Measurements from ENCODE around the gene RHOH.
"Not testable (repeated sequence)": the region's sequence is repeated elsewhere in the genome, so short reads cannot be mapped to it uniquely, and the experiment has no call there.

RHOH gene

GRCh38 chr4:40265910-40266274 lies 69.1 kb downstream of the RHOH start:
- H3K9ac ChIP-seq (ENCODE audit: low read depth, low read length) = no peak overlapping the region
- WGBS = 92% methylated on average over 4 of the region's 4 CpGs

GRCh38 chr4:40269133-40269532 lies 72.3 kb downstream of the RHOH start:
- no peak overlapping the region for H3K27ac ChIP-seq (ENCODE audit: low read depth, low read length)

More at GRCh38 chr4:40265910-40266274, 69.1 kb downstream of the RHOH start:
- H3K4me1 ChIP-seq (ENCODE audit: insufficient read depth, low read length) = peaks cover 4% of the 10 kb centered on the region; the same call in 1 of the 2 replicates
- H3K9me3 ChIP-seq (ENCODE audit: insufficient read depth, low read depth, low read length) = no peaks in the 10 kb centered on the region
- H3K4me3 ChIP-seq (ENCODE audit: low read length) = no peak overlapping the region
- H3K27ac ChIP-seq (ENCODE audit: low read depth, low read length) = no peak overlapping the region
- H3K27me3 ChIP-seq (ENCODE audit: insufficient read depth, low read length) = no peaks in the 10 kb centered on the region
- no peaks in the 10 kb centered on the region for H3K36me3 ChIP-seq (ENCODE audit: insufficient read depth, low read length)

GRCh38 chr4:40270609-40271008 lies 73.8 kb downstream of the RHOH start:
- Histone ChIP-seq H3K36me3 (ENCODE audit: insufficient read depth, low read length) (no peaks in the 10 kb centered on the region), H3K27ac (ENCODE audit: low read depth, low read length) (no peak overlapping the region), H3K4me3 (ENCODE audit: low read length) (no peak overlapping the region), H3K4me1 (ENCODE audit: insufficient read depth, low read length) (no peaks in the 10 kb centered on the region), H3K9ac (ENCODE audit: low read depth, low read length) (no peak overlapping the region), H3K27me3 (ENCODE audit: insufficient read depth, low read length) (no peaks in the 10 kb centered on the region), H3K9me3 (ENCODE audit: insufficient read depth, low read depth, low read length) (no peaks in the 10 kb centered on the region)
- 94% methylated on average over 12 of the region's 12 CpGs for WGBS

More at GRCh38 chr4:40269133-40269532, 72.3 kb downstream of the RHOH start:
- H3K4me1 ChIP-seq (ENCODE audit: insufficient read depth, low read length) = peaks cover 4% of the 10 kb centered on the region; the same call in 1 of the 2 replicates
- no peaks in the 10 kb centered on the region for H3K9me3 ChIP-seq (ENCODE audit: insufficient read depth, low read depth, low read length)
- no peaks in the 10 kb centered on the region for H3K27me3 ChIP-seq (ENCODE audit: insufficient read depth, low read length)
- H3K36me3 ChIP-seq (ENCODE audit: insufficient read depth, low read length) = no peaks in the 10 kb centered on the region
- H3K4me3 ChIP-seq (ENCODE audit: low read length) = no peak overlapping the region
- WGBS = 76% methylated on average over 1 of the region's 1 CpG
- no peak overlapping the region for H3K9ac ChIP-seq (ENCODE audit: low read depth, low read length)

GRCh38 chr4:40275065-40275730 lies 78.4 kb downstream of the RHOH start:
- H3K9ac ChIP-seq (ENCODE audit: low read depth, low read length) = no peak overlapping the region
- no peaks in the 10 kb centered on the region for H3K4me1 ChIP-seq (ENCODE audit: insufficient read depth, low read length)
- H3K4me3 ChIP-seq (ENCODE audit: low read length) = no peak overlapping the region
- H3K36me3 ChIP-seq (ENCODE audit: insufficient read depth, low read length) = no peaks in the 10 kb centered on the region
- H3K27ac ChIP-seq (ENCODE audit: low read depth, low read length) = no peak overlapping the region
- H3K9me3 ChIP-seq (ENCODE audit: insufficient read depth, low read depth, low read length) = no peaks in the 10 kb centered on the region
- 88% methylated on average over 3 of the region's 3 CpGs for WGBS
- H3K27me3 ChIP-seq (ENCODE audit: insufficient read depth, low read length) = no peaks in the 10 kb centered on the region

- 97% methylated on average over 3 of the region's 4 CpGs for WGBS
- H3K36me3 ChIP-seq (ENCODE audit: insufficient read depth, low read length) = no peaks in the 10 kb centered on the region
- H3K27ac ChIP-seq (ENCODE audit: low read depth, low read length) = no peak overlapping the region
Observed at GRCh38 chr4:40276546-40276945, 79.7 kb downstream of the RHOH start.

GRCh38 chr4:40280586-40280985 lies 83.8 kb downstream of the RHOH start:
- WGBS = 80% methylated on average over 2 of the region's 2 CpGs
- H3K4me1 ChIP-seq (ENCODE audit: insufficient read depth, low read length) = no peaks in the 10 kb centered on the region
- H3K9ac ChIP-seq (ENCODE audit: low read depth, low read length) = no peak overlapping the region
- H3K4me3 ChIP-seq (ENCODE audit: low read length) = no peak overlapping the region
- H3K36me3 ChIP-seq (ENCODE audit: insufficient read depth, low read length) = no peaks in the 10 kb centered on the region
- no peak overlapping the region for H3K27ac ChIP-seq (ENCODE audit: low read depth, low read length)
- H3K27me3 ChIP-seq (ENCODE audit: insufficient read depth, low read length) = no peaks in the 10 kb centered on the region
- no peaks in the 10 kb centered on the region for H3K9me3 ChIP-seq (ENCODE audit: insufficient read depth, low read depth, low read length)

More at GRCh38 chr4:40276546-40276945, 79.7 kb downstream of the RHOH start:
- Histone ChIP-seq H3K27me3 (ENCODE audit: insufficient read depth, low read length) (no peaks in the 10 kb centered on the region), H3K9ac (ENCODE audit: low read depth, low read length) (no peak overlapping the region), H3K9me3 (ENCODE audit: insufficient read depth, low read depth, low read length) (no peaks in the 10 kb centered on the region), H3K4me3 (ENCODE audit: low read length) (no peak overlapping the region), H3K4me1 (ENCODE audit: insufficient read depth, low read length) (no peaks in the 10 kb centered on the region)

- no peaks in the 10 kb centered on the region for H3K9me3 ChIP-seq (ENCODE audit: insufficient read depth, low read depth, low read length)
- WGBS = 91% methylated on average over 2 of the region's 3 CpGs
- no peak overlapping the region for H3K27ac ChIP-seq (ENCODE audit: low read depth, low read length)
- no peak overlapping the region for H3K4me3 ChIP-seq (ENCODE audit: low read length)
- H3K9ac ChIP-seq (ENCODE audit: low read depth, low read length) = no peak overlapping the region
- no peaks in the 10 kb centered on the region for H3K4me1 ChIP-seq (ENCODE audit: insufficient read depth, low read length)
- no peaks in the 10 kb centered on the region for H3K27me3 ChIP-seq (ENCODE audit: insufficient read depth, low read length)
- no peaks in the 10 kb centered on the region for H3K36me3 ChIP-seq (ENCODE audit: insufficient read depth, low read length)
Observed at GRCh38 chr4:40281099-40281498, 84.3 kb downstream of the RHOH start.

- Histone ChIP-seq H3K27me3 (ENCODE audit: insufficient read depth, low read length) (no peaks in the 10 kb centered on the region), H3K4me3 (ENCODE audit: low read length) (no peak overlapping the region), H3K4me1 (ENCODE audit: insufficient read depth, low read length) (no peaks in the 10 kb centered on the region), H3K9ac (ENCODE audit: low read depth, low read length) (no peak overlapping the region), H3K9me3 (ENCODE audit: insufficient read depth, low read depth, low read length) (no peaks in the 10 kb centered on the region), H3K27ac (ENCODE audit: low read depth, low read length) (no peak overlapping the region), H3K36me3 (ENCODE audit: insufficient read depth, low read length) (no peaks in the 10 kb centered on the region)
- WGBS = 82% methylated on average over 5 of the region's 5 CpGs
Observed at GRCh38 chr4:40281913-40282312, 85.1 kb downstream of the RHOH start.

GRCh38 chr4:40282857-40283256 lies 86.0 kb downstream of the RHOH start:
- not testable (repeated sequence) for H3K9ac ChIP-seq (ENCODE audit: low read depth, low read length); H3K27me3 ChIP-seq (ENCODE audit: insufficient read depth, low read length); H3K4me1 ChIP-seq (ENCODE audit: insufficient read depth, low read length); H3K4me3 ChIP-seq (ENCODE audit: low read length); H3K27ac ChIP-seq (ENCODE audit: low read depth, low read length); H3K36me3 ChIP-seq (ENCODE audit: insufficient read depth, low read length); H3K9me3 ChIP-seq (ENCODE audit: insufficient read depth, low read depth, low read length)
- 96% methylated on average over 6 of the region's 7 CpGs for WGBS

GRCh38 chr4:40283413-40283812 lies 86.6 kb downstream of the RHOH start:
- Histone ChIP-seq H3K36me3 (ENCODE audit: insufficient read depth, low read length) (no peaks in the 10 kb centered on the region), H3K9me3 (ENCODE audit: insufficient read depth, low read depth, low read length) (no peaks in the 10 kb centered on the region), H3K27ac (ENCODE audit: low read depth, low read length) (no peak overlapping the region), H3K4me1 (ENCODE audit: insufficient read depth, low read length) (no peaks in the 10 kb centered on the region), H3K4me3 (ENCODE audit: low read length) (no peak overlapping the region), H3K9ac (ENCODE audit: low read depth, low read length) (no peak overlapping the region), H3K27me3 (ENCODE audit: insufficient read depth, low read length) (no peaks in the 10 kb centered on the region)
- WGBS = 73% methylated on average over 8 of the region's 10 CpGs

GRCh38 chr4:40283968-40284367 lies 87.1 kb downstream of the RHOH start:
- no peaks in the 10 kb centered on the region for H3K9me3 ChIP-seq (ENCODE audit: insufficient read depth, low read depth, low read length)
- 93% methylated on average over 10 of the region's 10 CpGs for WGBS
- no peaks in the 10 kb centered on the region for H3K27me3 ChIP-seq (ENCODE audit: insufficient read depth, low read length)
- H3K27ac ChIP-seq (ENCODE audit: low read depth, low read length) = no peak overlapping the region
- no peak overlapping the region for H3K9ac ChIP-seq (ENCODE audit: low read depth, low read length)
- H3K36me3 ChIP-seq (ENCODE audit: insufficient read depth, low read length) = no peaks in the 10 kb centered on the region
- H3K4me3 ChIP-seq (ENCODE audit: low read length) = no peak overlapping the region
- no peaks in the 10 kb centered on the region for H3K4me1 ChIP-seq (ENCODE audit: insufficient read depth, low read length)

- no peak overlapping the region for H3K9ac ChIP-seq (ENCODE audit: low read depth, low read length)
- no peaks in the 10 kb centered on the region for H3K9me3 ChIP-seq (ENCODE audit: insufficient read depth, low read depth, low read length)
- H3K27me3 ChIP-seq (ENCODE audit: insufficient read depth, low read length) = no peaks in the 10 kb centered on the region
- H3K4me1 ChIP-seq (ENCODE audit: insufficient read depth, low read length) = peaks cover 5% of the 10 kb centered on the region; the same call in 1 of the 2 replicates
- WGBS = 91% methylated on average over 5 of the region's 5 CpGs
- H3K36me3 ChIP-seq (ENCODE audit: insufficient read depth, low read length) = no peaks in the 10 kb centered on the region
- H3K27ac ChIP-seq (ENCODE audit: low read depth, low read length) = no peak overlapping the region
- H3K4me3 ChIP-seq (ENCODE audit: low read length) = no peak overlapping the region
Observed at GRCh38 chr4:40285692-40286091, 88.9 kb downstream of the RHOH start.
